ENCODE data around the gene UVRAG.

GRCh38 chr11:76073724-76074123 lies 258.7 kb downstream of the UVRAG start:
- TF ChIP-seq POLR2A (IDR thresholded peaks at IDR 0.05) (no peak), CTCF (IDR thresholded peaks at IDR 0.05) (no peak)
